K562 (cell line): Measurements from ENCODE around the gene CNTFR. TPM values are rescaled to one million over a fixed set of nuclear protein-coding genes. Genes with fewer than 3 reads are reported as not detected.

ENCODE experiments used
- ATAC-seq: fragments of 200-7000 bp; cut with Tn5 transposase; 3 replicates; pipeline ENCODE4 v1.9.1; 2020; ENCODE audit warnings: moderate library complexity
- BruUV-seq: library from RNA; stranded (reverse); fragments of 400-500 nt; replicated peaks from 2 replicates; lab custom pipeline; 2021; lab: Mats Ljungman, UMichigan
- CTCF ChIA-PET: fragments of 300-600 bp; formaldehyde crosslinking; extraction: SDS; loops from one replicate; lab custom pipeline; 2021; ENCODE audit warnings: low intra/inter-chr PET ratio; lab: Yijun Ruan, JAX
- POLR2A ChIA-PET: fragments of 300-600, 350-650 bp; sonication (Branson Sonifier 250); formaldehyde crosslinking; extraction: SDS; loops from one replicate; lab custom pipeline; 2021; ENCODE audit warnings: antibody characterized with exemption, inconsistent platforms; lab: Yijun Ruan, JAX
- DNase-seq, 4 experiments: peaks; one replicate each; pipeline versions ENCODE4 v3.0.0 to v3.0.0-alpha.2; 2011 to 2018; ENCODE audit warnings: low spot score in 3 of 4, mixed read lengths in 3 of 4; ENCODE audit errors: extremely low read depth in 1 of 4
- FAIRE-seq: peaks from 2 replicates; lab custom pipeline; 2011; peaks lifted over from hg19 to GRCh38; lab: Jason Lieb, UNC
- H2AFZ ChIP-seq: 2 replicates; pipeline ENCODE4 v1.6.0; 2011; ENCODE audit warnings: low read depth, low read length, control low read depth, inconsistent platforms
- H3K27ac ChIP-seq: fragments of 200-600 bp; 3 replicates; pipeline ENCODE4 v1.8.0; 2011; ENCODE audit warnings: low read depth, mild to moderate bottlenecking, control low read depth, inconsistent platforms, low read length, moderate library complexity, mixed read lengths; ENCODE audit errors: extremely low read depth
- H3K27me3 ChIP-seq, 2 experiments: fragments of 300-600 bp in 1 of 2; 2 replicates in 1 of 2; 3 replicates in 1 of 2; pipeline versions ENCODE4 v1.6.0 to v1.8.0; 2011; ENCODE audit warnings: inconsistent platforms in 2 of 2, low read length in 2 of 2, mild to moderate bottlenecking in 1 of 2, mixed read lengths in 1 of 2, moderate library complexity in 1 of 2; ENCODE audit not compliant: control insufficient read depth in 2 of 2, insufficient read depth in 2 of 2
- H3K36me3 ChIP-seq: fragments of 300-600 bp; 3 replicates; pipeline ENCODE4 v1.8.0; 2011; ENCODE audit warnings: mild to moderate bottlenecking, low read length, inconsistent platforms; ENCODE audit not compliant: control insufficient read depth, insufficient read depth
- H3K4me1 ChIP-seq, 2 experiments: fragments of 200-600 bp in 1 of 2; replicated peaks in 1 of 2; 2 replicates in 1 of 2; 3 replicates in 1 of 2; pipeline versions ENCODE4 v1.5.1 to v1.8.0; 2011; ENCODE audit warnings: inconsistent platforms in 2 of 2, low read length in 2 of 2, mild to moderate bottlenecking in 1 of 2, mixed read lengths in 1 of 2, moderate library complexity in 1 of 2; ENCODE audit not compliant: control insufficient read depth in 2 of 2, insufficient read depth in 2 of 2
- H3K4me2 ChIP-seq: 2 replicates; pipeline ENCODE4 v1.6.1; 2011; ENCODE audit warnings: low read length, control low read depth, inconsistent platforms, mixed read lengths; ENCODE audit not compliant: insufficient read depth
- H3K4me3 ChIP-seq: fragments of 200-600 bp; sonication (generic), shearing (Covaris generic); 2 replicates; pipeline ENCODE4 v1.5.1; 2016; ENCODE audit warnings: control low read depth, inconsistent platforms
- H3K79me2 ChIP-seq: fragments of 200-600 bp; 3 replicates; pipeline ENCODE4 v1.8.0; 2011; ENCODE audit warnings: low read length, inconsistent platforms; ENCODE audit not compliant: control insufficient read depth, insufficient read depth
- H3K9ac ChIP-seq, 2 experiments: 2 replicates each; pipeline versions ENCODE4 v1.6.0 to v1.6.1; 2011; ENCODE audit warnings: low read depth in 2 of 2, low read length in 2 of 2, control low read depth in 1 of 2, inconsistent platforms in 1 of 2, mild to moderate bottlenecking in 1 of 2, mixed read lengths in 1 of 2; ENCODE audit not compliant: insufficient read depth in 1 of 2
- H3K9me1 ChIP-seq: one replicate; pipeline ENCODE4 v1.6.0; 2011; ENCODE audit warnings: inconsistent platforms, mild to moderate bottlenecking, low read length, moderate library complexity; ENCODE audit not compliant: control insufficient read depth, insufficient read depth
- H3K9me3 ChIP-seq: replicated peaks from 2 replicates; pipeline ENCODE4 v1.5.1; 2011; ENCODE audit warnings: low read depth, low read length, inconsistent platforms; ENCODE audit not compliant: control insufficient read depth, insufficient read depth
- H4K20me1 ChIP-seq: replicated peaks from 2 replicates; pipeline ENCODE4 v1.6.1; 2011; ENCODE audit warnings: low read length, inconsistent platforms, mixed read lengths; ENCODE audit not compliant: control insufficient read depth, insufficient read depth
- JUN ChIP-seq, 2 experiments: sonication (generic) in 1 of 2; formaldehyde crosslinking in 1 of 2; IDR thresholded peaks; 2 replicates each; pipeline versions ENCODE4 v1.6.1 to v1.8.0; 2012 to 2022; ENCODE audit warnings: borderline replicate concordance in 2 of 2, mild to moderate bottlenecking in 2 of 2, improper control_type of control experiment in 1 of 2, low read depth in 1 of 2, low read length in 1 of 2, missing genetic modification reagents in 1 of 2
- MCM5 ChIP-seq: fragments of 450-650 bp; IDR thresholded peaks from 2 replicates; pipeline ENCODE4 v1.6.1; 2016; ENCODE audit warnings: low read depth
- SIN3A ChIP-seq, 2 experiments: fragments of 150-350 bp in 1 of 2; IDR thresholded peaks; 2 replicates each; pipeline ENCODE4 v1.6.1; 2011 to 2016; ENCODE audit warnings: borderline replicate concordance in 2 of 2, low read depth in 2 of 2, low read length in 2 of 2, mild to moderate bottlenecking in 2 of 2, moderate library complexity in 2 of 2; ENCODE audit not compliant: control insufficient read depth in 1 of 2
- TEAD1 ChIP-seq, 2 experiments: fragments of 450-650 bp in 1 of 2; sonication (generic) in 1 of 2; formaldehyde crosslinking; IDR thresholded peaks; 2 replicates each; pipeline versions ENCODE4 v1.4.0 to v1.8.0; 2020 to 2022; ENCODE audit warnings: mild to moderate bottlenecking in 2 of 2, missing genetic modification reagents in 1 of 2
- ZNF76 ChIP-seq: fragments of 250-450 bp; sonication (Bioruptor Pico); IDR thresholded peaks from 2 replicates; pipeline ENCODE4 v1.4.0; 2020; ENCODE audit warnings: mild to moderate bottlenecking, moderate library complexity, borderline replicate concordance
- WGBS: fragments of 100-300 bp; shearing (Covaris generic); methylation state at CpG from one replicate; pipeline ENCODE4 v1.1.6; 2016; ENCODE audit warnings: low coverage, mixed read lengths; ENCODE audit not compliant: insufficient coverage; ENCODE audit errors: missing lambda C conversion rate; 5-methylcytosine and 5-hydroxymethylcytosine counted together
- in situ Hi-C: fragments of 300-500 bp; cut with MboI; formaldehyde crosslinking; loops from 4 replicates; pipeline ENCODE4 v1.15.0; 2018; ENCODE audit warnings: inconsistent platforms, mixed read lengths
- intact Hi-C: fragments of 100-400 bp; cut with micrococcal nuclease; formaldehyde crosslinking; loops from 2 replicates; pipeline ENCODE4 v1.14.2; 2022
- polyA plus RNA-seq, 8 experiments: library from polyadenylated mRNA; depleted of rRNA in 4 of 8; stranded (reverse) in 5 of 8; unstranded in 3 of 8; fragments of >200 nt; fragmentation: Nextera tagmentation in 2 of 8; fragmentation: Illumina TruSeq in 1 of 8; extraction: Ambion mirVana in 2 of 8; extraction: Trizol in 1 of 8; gene quantifications; 2 replicates each; pipeline versions ENCODE4 v1.2.1 to v1.2.3, GENCODE V29; 2011 to 2014; ENCODE audit warnings: inconsistent platforms in 1 of 8, missing spikeins in 1 of 8
- total RNA-seq, 7 experiments: library from RNA; depleted of rRNA in 6 of 7; stranded (reverse); fragments of >200 nt in 6 of 7; fragmentation: Illumina TruSeq in 2 of 7; extraction: Trizol in 2 of 7; gene quantifications; 2 replicates each; pipeline versions ENCODE4 v1.2.1 to v1.2.3, GENCODE V29; 2011 to 2021; ENCODE audit warnings: low replicate concordance in 1 of 7
- TF ChIP-seq, protein P1 (sequence below): fragments of 150-350 bp; IDR thresholded peaks from 2 replicates; pipeline ENCODE4 v1.6.1; 2014; ENCODE audit warnings: low read depth, mild to moderate bottlenecking, low read length, borderline replicate concordance

The CNTFR gene
- total and polyA plus RNA-seq, 9 of the 15 experiments (the other 6 are each of a cell fraction or from before 2014, with no cell fraction given), result not detected

DNA sequence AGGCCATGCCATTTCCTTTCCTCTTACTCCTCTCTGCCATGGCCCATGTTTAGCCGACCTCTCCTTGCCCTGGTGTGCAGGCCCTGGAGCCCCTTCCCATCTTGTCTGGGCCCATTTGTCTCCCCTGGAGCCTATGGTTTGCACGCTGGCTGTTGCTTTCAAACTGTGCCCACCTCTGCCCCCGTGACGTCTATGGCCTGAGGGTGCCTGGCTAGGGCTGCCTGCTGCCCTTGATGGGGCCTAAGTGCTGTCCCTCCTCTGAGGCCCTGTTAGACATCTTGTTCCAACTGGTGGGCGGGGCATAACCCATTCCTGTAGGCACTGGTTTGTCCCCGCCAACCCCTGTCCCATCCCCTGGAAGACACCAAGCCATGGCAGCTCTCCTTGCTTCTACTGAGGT is 44.0 kb downstream of the CNTFR start:
- intact Hi-C loops, result no loop called here
- no peak for FAIRE-seq
- H4K20me1 ChIP-seq, result peaks cover 9% of the 10 kb centered on the region; the same call in 1 of the 2 replicates
- POLR2A ChIA-PET, result no interaction called here
- BruUV-seq, result no TSS peak
- CTCF ChIA-PET, result no interaction called here
- H3K9me3 ChIP-seq, result no peaks in the 10 kb centered on the region
- no peaks in the 10 kb centered on the region for H3K4me1 ChIP-seq
- no peaks in the 10 kb centered on the region for H3K79me2 ChIP-seq
- H3K9me1 ChIP-seq, result no peaks in the 10 kb centered on the region
- no peak for DNase-seq
- H3K27ac ChIP-seq, result no peak overlapping the region
- no peaks in the 10 kb centered on the region for H3K36me3 ChIP-seq
- H3K9ac ChIP-seq, result no peak overlapping the region
- H2AFZ ChIP-seq, result no peak overlapping the region
- in situ Hi-C loops, result no loop called here
- 0% methylated on average over 4 of the region's 6 CpGs for WGBS
- no peak for ATAC-seq
- TF ChIP-seq JUN (IDR thresholded peaks at IDR 0.05; ENCODE audit: borderline replicate concordance, low read depth, low read length) (no peak), JUN (CRISPR knock-in tag; IDR thresholded peaks at IDR 0.05; ENCODE audit: borderline replicate concordance) (no peak), MCM5 (no peak)
- TF ChIP-seq, all 486 proteins: peak for 0
- Histone ChIP-seq H3K27me3 (peaks cover 0 to 16% of the 10 kb centered on the region in 2 experiments; a peak in 2 of 5 replicates), H3K4me2 (no peak overlapping the region), H3K4me3 (no peak overlapping the region)

DNA sequence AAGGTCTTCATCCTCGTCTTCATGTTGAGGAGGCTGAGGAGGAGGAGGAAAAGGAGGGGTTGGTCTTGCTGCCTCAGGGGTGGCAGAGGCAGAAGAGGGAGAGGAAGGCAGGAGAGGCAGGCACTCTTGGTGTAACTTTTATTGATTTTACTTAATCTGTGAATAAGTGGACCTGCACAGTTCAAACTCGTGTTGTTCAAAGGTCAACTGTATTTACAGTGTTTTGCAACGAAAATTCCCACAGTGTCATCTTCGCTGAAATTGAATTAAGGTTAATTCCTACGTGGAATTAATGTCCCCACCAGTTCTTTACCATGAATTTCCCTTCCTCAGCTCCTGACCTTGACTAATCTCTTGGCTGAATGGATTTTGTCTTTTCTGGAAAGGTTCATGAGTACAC is 45.5 kb downstream of the CNTFR start:
- WGBS, result 4% methylated on average over 5 of the region's 5 CpGs
- H3K36me3 ChIP-seq, result no peaks in the 10 kb centered on the region
- no peak overlapping the region for H3K9ac ChIP-seq
- H3K79me2 ChIP-seq, result no peaks in the 10 kb centered on the region
- no TSS peak for BruUV-seq
- CTCF ChIA-PET, result no interaction called here
- FAIRE-seq (no peak), ATAC-seq (no peak), DNase-seq (no peak)
- no peaks in the 10 kb centered on the region for H3K9me3 ChIP-seq
- no peak overlapping the region for H2AFZ ChIP-seq
- intact Hi-C loops (no loop called here), in situ Hi-C loops (no loop called here)
- POLR2A ChIA-PET, result interaction anchor here (0.8 to 1.2 kb wide), 2 partner anchors 12 to 35 kb away, joined by 3 read pairs; no protein-coding TSS in a partner anchor
- H3K4me3 ChIP-seq, result no peak overlapping the region
- H3K4me1 ChIP-seq, result no peaks in the 10 kb centered on the region
- peaks cover 0 to 16% of the 10 kb centered on the region in 2 experiments; a peak in 2 of 5 replicates for H3K27me3 ChIP-seq
- peaks cover 9% of the 10 kb centered on the region; the same call in 1 of the 2 replicates for H4K20me1 ChIP-seq
- H3K9me1 ChIP-seq, result no peaks in the 10 kb centered on the region
- H3K27ac ChIP-seq, result no peak overlapping the region
- no peak overlapping the region for H3K4me2 ChIP-seq
- TF ChIP-seq, protein P1, sequence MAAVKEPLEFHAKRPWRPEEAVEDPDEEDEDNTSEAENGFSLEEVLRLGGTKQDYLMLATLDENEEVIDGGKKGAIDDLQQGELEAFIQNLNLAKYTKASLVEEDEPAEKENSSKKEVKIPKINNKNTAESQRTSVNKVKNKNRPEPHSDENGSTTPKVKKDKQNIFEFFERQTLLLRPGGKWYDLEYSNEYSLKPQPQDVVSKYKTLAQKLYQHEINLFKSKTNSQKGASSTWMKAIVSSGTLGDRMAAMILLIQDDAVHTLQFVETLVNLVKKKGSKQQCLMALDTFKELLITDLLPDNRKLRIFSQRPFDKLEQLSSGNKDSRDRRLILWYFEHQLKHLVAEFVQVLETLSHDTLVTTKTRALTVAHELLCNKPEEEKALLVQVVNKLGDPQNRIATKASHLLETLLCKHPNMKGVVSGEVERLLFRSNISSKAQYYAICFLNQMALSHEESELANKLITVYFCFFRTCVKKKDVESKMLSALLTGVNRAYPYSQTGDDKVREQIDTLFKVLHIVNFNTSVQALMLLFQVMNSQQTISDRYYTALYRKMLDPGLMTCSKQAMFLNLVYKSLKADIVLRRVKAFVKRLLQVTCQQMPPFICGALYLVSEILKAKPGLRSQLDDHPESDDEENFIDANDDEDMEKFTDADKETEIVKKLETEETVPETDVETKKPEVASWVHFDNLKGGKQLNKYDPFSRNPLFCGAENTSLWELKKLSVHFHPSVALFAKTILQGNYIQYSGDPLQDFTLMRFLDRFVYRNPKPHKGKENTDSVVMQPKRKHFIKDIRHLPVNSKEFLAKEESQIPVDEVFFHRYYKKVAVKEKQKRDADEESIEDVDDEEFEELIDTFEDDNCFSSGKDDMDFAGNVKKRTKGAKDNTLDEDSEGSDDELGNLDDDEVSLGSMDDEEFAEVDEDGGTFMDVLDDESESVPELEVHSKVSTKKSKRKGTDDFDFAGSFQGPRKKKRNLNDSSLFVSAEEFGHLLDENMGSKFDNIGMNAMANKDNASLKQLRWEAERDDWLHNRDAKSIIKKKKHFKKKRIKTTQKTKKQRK, result no peak
- TF ChIP-seq TEAD1 (CRISPR knock-in tag; IDR thresholded peaks at IDR 0.05) (no peak), SIN3A (IDR thresholded peaks at IDR 0.05; ENCODE audit: borderline replicate concordance in 2 of 2, control insufficient read depth in 1 of 2, low read depth in 2 of 2, low read length in 2 of 2) (no peak), ZNF76 (CRISPR knock-in tag) (no peak)
